GM19193 (cell line): ENCODE data around the gene HOXB3.

Experiments used
- POLR2A ChIP-seq: IDR thresholded peaks from 4 replicates; pipeline ENCODE4 v1.6.1; 2011; ENCODE audit not compliant: insufficient read depth, insufficient read length; ENCODE audit errors: extremely low read depth

The HOXB3 gene

DNA sequence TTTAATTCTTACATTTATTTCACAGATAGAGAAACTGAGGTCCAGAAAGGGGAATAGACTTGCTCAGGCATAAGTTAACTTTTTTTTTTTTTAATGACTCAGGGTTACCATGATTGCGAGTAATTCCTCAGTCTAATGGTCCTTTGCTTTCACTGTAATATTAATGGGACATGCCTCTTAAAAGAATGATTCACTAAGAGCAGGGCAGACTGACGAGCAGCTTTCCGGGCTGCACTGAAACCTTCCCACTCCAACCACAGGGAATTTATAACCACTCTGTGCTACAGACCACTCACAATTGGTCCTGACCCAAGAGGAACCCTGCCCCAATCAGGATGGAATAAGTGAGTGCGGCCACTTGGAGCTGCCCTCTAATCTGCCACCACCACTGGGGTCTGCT lies 50.9 kb downstream of the HOXB3 start:
- no peak for TF ChIP-seq POLR2A

DNA sequence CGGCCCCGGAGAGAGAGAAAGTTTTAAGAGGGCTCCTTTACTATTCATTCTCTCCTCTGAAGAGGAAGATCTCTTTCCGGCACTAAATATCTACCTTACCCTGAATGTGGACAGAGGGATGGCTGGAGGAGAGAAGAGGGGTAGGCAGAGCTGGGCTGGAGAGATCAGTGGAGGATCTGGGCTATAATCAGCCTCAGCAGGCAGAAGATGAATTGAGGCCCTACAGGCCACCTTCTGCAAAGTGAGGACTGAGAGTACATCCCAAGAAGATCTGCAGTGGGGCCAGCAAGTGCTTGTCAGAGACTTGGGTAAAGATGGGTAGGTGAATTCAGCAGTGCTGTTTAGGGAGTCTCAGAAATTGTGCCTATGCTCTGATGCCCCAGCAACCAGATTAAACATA lies 52.7 kb downstream of the HOXB3 start:
- no peak for TF ChIP-seq POLR2A

DNA sequence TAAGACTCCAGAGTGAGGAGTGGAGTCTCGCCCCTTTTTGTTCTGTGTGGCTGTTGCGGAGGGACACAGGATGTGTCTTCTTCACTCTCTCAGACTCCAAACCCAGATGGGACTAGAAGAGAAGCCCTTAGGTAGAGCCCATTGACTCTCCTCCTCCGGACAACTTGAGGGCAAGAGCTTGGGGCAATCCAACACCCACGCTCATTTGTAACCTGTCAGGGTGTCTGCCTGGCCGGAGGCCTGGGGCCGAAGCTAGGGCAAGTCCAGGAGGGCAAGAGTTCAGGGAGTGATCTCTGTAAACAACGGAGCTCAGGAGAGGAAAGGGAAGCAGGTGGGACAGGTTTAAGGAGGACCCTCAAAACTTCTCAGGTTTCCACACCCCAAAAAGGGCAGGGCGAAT lies 57.8 kb downstream of the HOXB3 start:
- TF ChIP-seq POLR2A = no peak

DNA sequence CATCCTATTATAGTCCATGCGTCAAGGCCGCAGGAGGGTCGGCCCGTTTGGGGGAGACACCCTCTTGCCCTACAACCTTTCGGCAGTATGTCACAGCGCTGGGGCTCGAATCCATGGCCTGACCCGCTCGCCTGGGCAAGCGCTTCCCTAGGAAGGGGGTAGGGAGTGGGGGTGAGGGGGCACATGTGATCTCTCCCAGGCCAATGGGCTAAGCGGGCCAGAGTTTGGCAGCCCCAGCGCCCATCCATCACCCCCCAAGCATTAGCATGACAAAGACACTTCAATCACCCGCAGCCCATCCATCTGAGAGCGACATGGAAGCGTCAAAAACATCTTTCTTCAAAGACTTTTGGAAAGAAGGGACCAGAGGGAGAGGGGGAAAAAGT lies 59.2 kb downstream of the HOXB3 start, which contains the start of gene HOXB1:
Gene HOXB1 (minus strand): TSS at position 125 of the 386 bp plus-strand sequence. CDS start 107 bp downstream, at position 18.
- TF ChIP-seq POLR2A = no peak

DNA sequence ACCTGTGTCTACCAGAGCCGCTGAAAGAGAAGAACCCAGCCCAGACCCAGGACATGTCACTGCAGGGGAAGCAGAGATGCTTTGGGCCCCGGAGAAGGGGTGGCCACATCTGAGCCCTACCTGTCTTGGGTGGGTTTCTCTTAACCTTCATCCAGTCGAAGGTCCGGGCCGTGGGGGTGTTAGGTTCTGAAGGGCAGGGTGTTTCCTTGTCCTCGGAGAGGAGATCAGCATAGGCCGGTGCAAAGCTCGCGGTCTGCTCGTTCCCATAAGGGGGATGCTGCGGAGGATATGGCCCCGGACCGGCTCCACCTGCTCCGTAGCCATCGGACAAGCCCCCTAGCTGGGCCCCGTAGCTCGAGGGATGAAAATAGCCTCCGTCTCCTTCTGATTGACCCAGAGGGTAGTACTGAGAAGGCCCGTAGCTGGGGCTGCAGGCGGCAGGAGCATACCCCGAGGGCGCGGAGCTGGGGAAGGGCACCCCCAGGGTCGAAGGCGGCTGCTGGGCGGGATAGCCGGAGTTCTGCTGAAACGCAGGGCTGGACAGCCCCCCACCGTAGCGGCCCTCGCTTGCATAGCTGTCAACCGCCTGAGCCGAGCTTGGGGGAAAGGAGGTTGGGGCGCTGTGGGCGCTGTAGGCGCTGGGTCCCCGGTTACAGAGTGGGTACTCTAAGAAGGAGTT lies 59.7 kb downstream of the HOXB3 start:
- TF ChIP-seq POLR2A = no peak

DNA sequence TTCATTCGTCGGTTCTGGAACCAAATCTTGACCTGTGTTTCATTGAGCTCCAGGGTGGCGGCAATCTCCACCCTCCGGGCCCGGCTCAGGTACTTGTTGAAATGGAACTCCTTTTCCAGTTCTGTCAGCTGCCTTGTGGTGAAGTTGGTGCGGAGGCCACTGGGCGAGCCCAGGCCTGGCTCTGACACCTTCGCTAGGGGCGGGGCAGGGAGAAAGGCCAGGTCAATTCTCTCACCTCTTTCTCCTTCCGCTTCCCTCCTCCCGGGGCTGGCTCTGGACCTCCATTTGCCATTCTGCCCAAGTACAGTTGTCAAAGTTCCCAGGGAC lies 60.4 kb downstream of the HOXB3 start:
- no peak for TF ChIP-seq POLR2A

DNA sequence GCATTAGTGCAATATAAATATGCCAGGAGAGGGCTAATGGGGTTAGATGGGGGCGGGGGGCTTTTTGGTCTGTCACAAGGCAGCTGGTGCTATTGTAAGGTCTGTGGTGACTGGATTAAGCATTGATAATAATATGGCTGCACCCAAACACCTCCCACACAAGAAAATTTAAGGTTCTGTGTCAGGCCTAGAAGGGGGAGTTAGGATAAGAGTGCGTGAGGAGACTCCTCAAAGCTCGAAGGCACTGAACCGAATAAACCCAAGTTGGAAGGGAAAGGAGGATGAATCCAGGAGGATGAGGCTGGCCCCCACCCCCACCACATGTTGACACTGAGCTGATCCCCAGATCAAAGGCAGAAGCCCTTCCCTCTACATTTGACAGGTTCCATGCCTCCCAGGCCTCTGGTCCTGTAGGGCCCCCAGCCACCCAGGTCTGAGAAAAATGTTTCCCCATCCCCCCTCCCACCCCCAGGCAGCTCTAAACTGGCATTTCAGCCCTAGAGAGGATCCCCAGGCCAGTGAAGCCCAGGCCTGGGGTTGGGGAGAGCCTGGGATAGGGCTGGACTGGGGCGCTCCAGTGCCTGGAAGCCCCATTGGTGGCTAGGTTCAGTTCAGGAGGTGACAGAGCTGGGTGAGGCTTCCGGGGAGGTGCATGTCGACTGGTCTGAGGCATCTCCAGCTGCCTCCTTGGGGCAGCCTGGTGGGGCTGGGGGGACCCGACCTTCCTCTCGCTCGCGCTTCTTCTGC lies 60.9 kb downstream of the HOXB3 start:
- TF ChIP-seq POLR2A = no peak

DNA sequence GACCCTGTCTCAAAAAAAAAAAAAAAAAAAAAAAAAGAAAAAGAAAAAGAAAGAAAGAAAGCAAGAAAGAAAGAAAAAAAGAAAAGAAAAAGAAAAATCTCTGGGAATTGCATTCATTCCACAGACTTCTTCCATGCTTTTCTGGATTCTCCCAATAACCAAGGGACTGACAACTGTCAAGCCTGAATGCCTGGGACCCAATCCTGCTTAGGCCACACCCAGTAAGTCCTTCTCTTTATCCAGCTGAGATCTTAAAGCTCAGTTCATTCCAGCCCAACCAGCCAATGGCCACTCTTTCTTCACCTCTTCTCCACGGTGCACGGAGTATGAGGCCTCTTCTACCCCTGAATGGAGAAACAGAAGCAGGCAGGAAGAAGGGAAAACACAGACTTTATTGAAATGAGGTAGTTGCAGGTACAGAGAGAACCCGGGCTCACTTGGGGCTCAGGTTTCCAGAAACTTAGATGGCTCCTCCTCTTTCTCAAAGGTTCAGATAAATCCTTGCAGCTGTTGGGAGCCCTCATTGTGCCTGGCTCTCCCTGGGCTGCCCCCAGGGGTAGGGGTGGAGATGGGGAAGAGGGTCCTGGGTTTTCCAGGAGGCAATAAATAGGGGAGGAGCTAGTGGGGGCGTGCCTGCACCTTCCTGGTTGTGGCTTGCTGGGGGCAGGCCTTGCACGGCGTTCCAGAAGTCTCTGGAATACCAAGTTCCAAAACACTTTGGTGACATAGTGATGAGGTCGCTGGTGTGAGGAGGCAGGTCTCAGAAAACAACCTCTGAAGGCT lies 61.7 kb downstream of the HOXB3 start:
- TF ChIP-seq POLR2A = no peak

DNA sequence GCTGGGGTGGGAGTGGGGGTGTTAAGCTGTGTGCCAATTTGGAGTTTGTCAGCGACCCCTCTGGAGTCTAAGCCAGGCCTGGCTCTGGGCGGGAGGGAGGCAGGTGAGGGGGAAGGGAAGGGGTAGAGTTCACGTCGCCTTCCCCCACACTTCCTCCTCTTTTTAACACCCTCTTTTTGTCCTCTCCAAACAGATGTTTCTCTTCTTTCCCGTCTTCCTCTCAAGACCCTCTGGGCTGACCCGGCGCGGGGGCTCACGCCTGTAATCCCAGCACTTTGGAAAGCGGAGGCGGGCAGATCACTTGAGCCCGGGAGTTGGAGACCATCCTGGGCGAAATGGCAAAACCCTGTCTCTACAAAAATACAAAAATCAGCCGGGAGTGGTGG lies 62.5 kb downstream of the HOXB3 start:
- TF ChIP-seq POLR2A = no peak

DNA sequence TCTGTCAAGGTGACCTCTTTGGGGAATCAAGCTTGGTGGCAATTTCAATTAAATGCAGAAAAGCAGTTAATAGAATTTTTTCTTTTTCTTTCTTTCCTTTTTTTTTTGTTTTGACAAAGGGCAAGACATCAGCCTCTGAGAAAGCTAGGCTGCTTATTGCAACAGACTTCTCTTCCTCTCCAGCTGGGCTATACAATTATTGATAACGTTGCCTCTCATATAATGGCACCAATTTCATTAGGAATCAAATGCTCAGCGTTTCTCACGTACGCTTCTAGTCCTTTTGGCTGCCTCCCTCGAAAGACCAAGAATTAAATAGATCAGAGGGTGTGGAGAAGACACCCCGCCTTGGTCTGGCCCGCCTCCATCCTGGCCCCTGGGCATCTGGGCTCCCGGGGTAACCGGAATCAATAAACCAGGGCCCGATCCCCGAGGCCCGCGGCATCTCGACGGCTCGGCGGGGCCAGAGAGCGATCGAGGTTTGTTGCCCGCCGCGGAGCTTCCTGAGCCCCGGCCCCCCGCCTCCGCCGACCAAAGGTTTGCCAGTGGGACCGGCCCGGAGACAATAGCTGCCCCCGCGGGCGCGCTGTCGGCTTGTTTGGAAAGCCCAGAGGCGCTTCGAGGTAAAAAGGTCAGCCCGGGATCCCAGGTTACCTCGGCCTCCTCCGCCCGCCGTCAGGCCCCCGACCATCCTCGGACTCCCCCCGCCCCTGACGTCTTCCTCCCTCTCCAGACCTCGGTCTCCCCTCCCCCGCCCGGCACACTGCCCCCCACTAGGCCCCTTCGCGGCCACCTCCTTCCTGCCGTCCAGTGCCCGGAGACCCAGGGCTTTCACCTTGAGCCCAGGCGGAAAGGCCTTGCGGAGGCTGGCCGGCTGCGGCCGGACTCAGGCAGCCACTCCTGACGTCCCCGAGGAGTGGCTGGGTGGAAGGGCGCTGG lies 63.2 kb downstream of the HOXB3 start:
- TF ChIP-seq POLR2A = no peak

DNA sequence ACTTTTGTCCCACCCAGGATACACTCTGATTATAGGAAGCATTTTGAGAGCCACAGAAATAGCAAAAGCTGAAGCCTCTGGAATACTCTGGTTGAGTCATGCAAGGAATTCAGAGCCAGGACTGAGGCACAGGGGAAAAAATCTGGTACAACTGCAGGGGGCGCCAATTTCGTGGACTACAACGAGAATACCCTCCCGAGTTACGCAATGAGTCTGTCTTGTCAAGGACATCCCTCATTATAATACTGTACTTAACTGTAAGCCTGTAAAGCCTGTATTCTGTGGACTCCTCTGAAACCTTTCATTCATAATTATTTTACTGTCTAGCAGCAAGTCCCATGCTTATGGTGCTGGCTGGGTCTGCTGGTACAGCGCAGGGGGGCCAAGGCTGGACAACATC lies 67.0 kb downstream of the HOXB3 start:
- no peak for TF ChIP-seq POLR2A

DNA sequence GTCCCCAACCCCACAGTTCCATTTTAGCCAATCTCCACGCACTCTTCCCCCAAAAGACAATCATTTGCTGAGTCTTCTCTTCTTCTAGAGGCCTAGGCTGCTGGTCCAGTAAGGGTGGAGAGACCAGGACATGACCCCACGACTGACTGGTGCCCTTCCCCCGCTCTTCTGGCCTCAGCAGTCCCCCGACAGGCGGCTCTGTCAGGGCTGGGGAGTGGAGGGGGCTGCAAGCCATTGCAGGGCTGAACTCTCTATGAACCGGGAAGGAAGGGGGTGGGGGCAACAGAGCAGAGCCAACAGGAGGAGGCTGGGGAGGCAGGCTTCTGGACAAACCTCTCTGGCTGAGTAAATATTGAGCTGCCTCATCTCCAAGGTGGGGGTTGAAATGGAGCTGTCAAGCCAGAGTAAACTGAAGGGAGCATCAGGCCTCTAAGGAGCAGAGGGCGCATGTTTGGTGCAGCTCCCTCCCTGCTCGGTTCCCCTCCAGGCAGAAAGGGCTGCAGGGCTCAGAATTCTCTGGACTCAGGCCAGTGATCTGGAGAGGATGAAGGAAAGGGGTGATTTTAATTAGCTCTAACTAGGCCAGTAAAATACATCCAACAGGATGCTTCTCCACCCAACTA lies 67.9 kb downstream of the HOXB3 start:
- TF ChIP-seq POLR2A = no peak

DNA sequence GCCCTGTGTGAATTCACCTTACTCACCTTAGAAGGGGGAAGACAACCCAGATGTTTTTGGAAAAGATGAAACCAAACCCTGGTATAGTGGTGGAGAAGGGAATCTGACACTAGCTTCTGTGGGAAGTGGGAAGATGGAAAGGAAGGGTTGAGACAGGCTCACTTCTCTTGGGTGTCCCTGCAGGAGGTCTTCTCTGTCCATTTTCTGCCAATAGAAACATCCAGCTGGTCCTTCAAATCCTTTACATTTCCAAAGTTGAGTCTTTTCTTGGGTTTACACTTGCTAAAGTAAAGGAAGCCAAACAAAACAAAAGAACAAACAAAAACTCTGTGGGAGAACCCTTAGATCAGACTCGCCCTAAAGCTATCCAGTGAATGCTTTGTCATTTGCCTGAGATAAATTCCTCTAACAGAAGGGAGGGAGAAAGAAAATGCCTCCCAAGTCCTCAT lies 69.4 kb downstream of the HOXB3 start:
- no peak for TF ChIP-seq POLR2A

DNA sequence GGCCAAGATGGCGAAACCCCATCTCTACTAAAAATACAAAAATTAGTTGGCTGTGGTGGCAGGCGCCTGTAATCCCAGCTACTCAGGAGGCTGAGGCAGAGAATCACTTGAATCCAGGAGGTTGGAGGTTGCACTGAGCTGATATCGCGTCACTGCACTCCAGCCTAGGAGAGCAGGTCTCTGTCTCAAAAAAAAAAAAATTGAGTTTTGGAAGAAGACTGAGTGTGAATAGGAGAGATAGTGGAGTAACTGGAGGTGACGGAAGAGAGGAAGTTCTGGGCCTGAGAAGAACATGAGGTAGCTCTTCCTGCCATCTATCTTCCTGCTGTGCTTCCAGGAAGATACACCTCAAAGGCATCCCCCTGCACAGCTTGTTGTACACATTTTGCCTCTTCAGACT lies 70.6 kb downstream of the HOXB3 start:
- TF ChIP-seq POLR2A = no peak
